GM18951 (cell line): ENCODE results near the gene TSPAN18.

Experiments
- POLR2A ChIP-seq: IDR thresholded peaks from 4 replicates; pipeline ENCODE4 v1.6.1; 2011; ENCODE audit warnings: mild to moderate bottlenecking; ENCODE audit not compliant: insufficient read length, insufficient read depth; ENCODE audit errors: extremely low read depth
- in situ Hi-C: fragments of 300-500 bp; cut with MboI; formaldehyde crosslinking; loops from one replicate; pipeline ENCODE4 v1.12.0; 2022; ENCODE audit warnings: low sequenced_read_pairs, mixed read lengths, inconsistent platforms; ENCODE audit not compliant: unreplicated experiment

Gene TSPAN18

GRCh38 chr11:44718612-44719390 is 8.0 kb upstream of the TSPAN18 start:
- in situ Hi-C loops: no loop called here

GRCh38 chr11:44725016-44725685 is 1.6 kb upstream of the TSPAN18 start:
- in situ Hi-C loops: no loop called here
- TF ChIP-seq POLR2A: no peak

More at GRCh38 chr11:44718612-44719390, 8.0 kb upstream of the TSPAN18 start:
- TF ChIP-seq POLR2A: no peak

DNA sequence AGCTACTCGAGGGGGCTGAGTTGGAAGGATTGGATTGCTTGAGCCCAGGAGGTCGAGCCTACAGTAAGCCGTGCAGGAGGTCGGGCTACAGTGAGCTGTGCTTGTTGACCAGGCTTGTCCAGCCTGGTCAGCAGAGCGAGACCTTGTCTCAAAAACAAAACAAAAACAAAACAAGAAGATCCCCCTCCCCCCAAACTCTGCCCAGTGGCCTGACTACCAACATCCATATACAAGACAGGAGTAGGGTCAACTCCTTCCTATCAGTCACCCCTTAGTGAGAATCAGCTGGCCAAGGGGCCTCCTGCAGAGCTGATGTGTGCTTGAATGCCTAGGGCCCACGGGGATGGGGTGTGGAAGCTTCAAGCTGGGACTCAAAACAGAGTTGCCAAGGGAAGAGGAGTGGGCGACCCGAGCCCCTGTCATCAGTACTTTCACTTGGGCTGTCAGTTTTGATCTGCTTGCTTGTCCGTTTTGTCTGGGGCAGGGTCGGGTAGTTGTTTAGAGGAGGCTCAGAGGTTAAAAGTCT is 942 bp upstream of the TSPAN18 start:
- in situ Hi-C loops: no loop called here
- TF ChIP-seq POLR2A: no peak

DNA sequence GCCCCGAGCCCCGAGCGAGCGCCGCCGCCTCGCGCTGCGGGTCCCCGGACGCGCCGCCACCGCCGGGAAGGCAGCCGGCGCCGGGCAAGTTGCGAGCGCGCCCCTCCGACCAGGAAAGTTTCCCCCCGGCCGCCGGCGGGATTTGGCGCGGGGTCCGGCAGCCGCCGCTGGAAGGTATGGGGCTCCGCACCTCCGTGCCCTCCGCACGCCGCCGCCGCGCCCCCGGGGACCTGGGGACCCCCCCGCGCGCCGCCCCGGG is 281 bp downstream of the TSPAN18 start:
- in situ Hi-C loops: no loop called here
- TF ChIP-seq POLR2A: no peak

- in situ Hi-C loops: no loop called here
- TF ChIP-seq POLR2A: no peak
Observed at GRCh38 chr11:44727373-44728287, 868 bp downstream of the TSPAN18 start.

DNA sequence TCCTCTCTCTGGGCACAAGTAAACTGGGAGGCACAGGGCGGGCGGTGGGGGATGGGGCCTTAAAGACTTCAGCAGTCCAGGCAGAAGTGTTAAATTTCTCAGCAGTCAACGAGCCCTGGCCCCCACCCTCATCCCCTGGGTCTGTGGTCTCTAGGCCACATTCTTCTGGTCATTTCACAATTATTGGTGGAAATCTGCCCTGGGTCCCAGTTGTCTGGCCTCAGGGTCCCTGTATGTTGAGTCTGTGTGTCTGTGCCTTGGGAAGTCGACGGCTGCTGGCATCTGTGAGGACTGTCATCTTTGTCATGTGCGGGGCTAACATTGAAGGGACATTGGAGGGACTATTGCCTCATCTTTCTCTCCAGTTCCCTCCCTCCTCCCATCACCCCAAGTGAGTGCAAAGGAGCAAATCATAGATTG is 1.7 kb downstream of the TSPAN18 start:
- TF ChIP-seq POLR2A: no peak
- in situ Hi-C loops: no loop called here

- TF ChIP-seq POLR2A: no peak
- in situ Hi-C loops: no loop called here
Observed at GRCh38 chr11:44729063-44729462, 2.3 kb downstream of the TSPAN18 start.

GRCh38 chr11:44729713-44730112 is 3.0 kb downstream of the TSPAN18 start:
- in situ Hi-C loops: no loop called here
- TF ChIP-seq POLR2A: no peak

- in situ Hi-C loops: no loop called here
- TF ChIP-seq POLR2A: no peak
Observed at GRCh38 chr11:44730775-44731174, 4.0 kb downstream of the TSPAN18 start.

- TF ChIP-seq POLR2A: no peak
- in situ Hi-C loops: no loop called here
Observed at GRCh38 chr11:44731685-44732430, 5.1 kb downstream of the TSPAN18 start.

DNA sequence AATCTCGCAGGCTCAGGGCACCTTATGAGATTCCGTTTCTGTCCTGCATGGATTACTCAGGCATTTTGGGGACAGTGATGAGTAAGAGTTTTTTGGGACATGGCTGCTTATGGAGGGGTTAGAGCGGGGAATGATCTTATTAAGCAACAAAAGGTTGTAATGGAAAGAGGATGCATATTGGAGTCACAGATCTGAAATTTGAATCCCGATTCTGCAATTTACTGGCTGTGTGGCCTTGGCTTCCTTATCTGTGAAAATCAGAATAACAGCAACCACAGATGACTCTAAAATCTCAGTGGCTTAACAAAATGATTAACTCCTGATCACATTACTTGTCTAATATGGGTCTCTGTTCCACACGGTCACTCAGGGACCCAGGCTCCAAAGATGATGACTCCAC is 5.8 kb downstream of the TSPAN18 start:
- in situ Hi-C loops: no loop called here
- TF ChIP-seq POLR2A: no peak

- in situ Hi-C loops: no loop called here
- TF ChIP-seq POLR2A: no peak
Observed at GRCh38 chr11:44733877-44734276, 7.1 kb downstream of the TSPAN18 start.
